ENCODE data around the gene SAMD1.

The SAMD1 gene

DNA sequence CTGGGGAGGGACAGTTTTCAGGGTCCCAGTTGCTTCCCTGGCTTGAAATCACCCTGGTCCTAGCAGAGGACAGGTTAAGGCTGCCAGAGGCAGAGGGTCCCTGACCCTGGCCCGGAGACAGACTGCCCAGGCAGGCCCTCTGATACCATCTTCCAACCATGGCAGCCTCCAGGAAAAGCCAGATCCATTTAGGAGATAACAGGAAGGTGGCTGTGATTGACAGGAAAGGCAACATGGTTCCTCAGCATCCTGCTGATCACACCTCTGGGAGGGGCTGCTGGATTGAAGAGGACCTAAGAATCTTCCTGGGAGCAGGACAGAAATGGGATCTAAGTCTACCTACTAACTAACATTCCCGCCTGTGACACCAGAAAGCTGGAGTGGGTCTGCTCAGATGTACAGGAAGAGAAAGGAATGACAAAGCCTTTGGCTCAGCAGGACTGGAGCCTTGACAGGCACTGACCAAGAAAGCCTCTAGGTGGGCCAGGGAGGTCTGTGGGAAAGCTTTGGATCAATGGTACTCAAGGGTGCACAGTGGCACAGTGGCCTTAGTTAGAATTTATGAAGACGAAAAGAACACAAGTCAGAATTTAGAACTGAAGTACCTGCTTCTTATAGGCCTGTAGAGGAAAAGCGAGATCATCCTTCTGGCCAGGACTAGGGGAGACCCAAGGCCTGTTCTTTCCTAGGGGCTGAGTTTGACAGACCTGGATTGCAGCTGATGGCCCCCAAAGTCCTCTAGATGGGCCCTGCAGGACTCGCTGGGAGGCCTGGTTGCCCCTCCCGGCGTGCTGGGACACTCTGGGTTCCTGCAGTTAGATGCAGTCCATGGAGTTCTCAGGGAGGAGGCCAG, 29.3 kb upstream of the SAMD1 start:
- Histone ChIP-seq H3K36me3 (ENCODE audit: control insufficient read depth in 1 of 2, insufficient read depth in 2 of 2, low read length in 2 of 2) (no peaks in the 10 kb centered on the region), H3K4me3 (ENCODE audit: low read depth in 1 of 2, low read length in 2 of 2) (no peak overlapping the region), H3K9me3 (ENCODE audit: control insufficient read depth in 1 of 2, low read length in 2 of 2) (no peaks in the 10 kb centered on the region), H3K9ac (ENCODE audit: low read depth in 1 of 2, low read length in 2 of 2) (no peak overlapping the region), H3K4me1 (ENCODE audit: control insufficient read depth in 1 of 2, insufficient read depth in 2 of 2, low read length in 2 of 2) (peaks cover 31 to 34% of the 10 kb centered on the region in 2 donors), H3K27ac (ENCODE audit: low read depth, low read length) (no peak overlapping the region), H3K27me3 (ENCODE audit: control insufficient read depth in 1 of 2, insufficient read depth in 2 of 2, low read length in 2 of 2) (no peaks in the 10 kb centered on the region)

DNA sequence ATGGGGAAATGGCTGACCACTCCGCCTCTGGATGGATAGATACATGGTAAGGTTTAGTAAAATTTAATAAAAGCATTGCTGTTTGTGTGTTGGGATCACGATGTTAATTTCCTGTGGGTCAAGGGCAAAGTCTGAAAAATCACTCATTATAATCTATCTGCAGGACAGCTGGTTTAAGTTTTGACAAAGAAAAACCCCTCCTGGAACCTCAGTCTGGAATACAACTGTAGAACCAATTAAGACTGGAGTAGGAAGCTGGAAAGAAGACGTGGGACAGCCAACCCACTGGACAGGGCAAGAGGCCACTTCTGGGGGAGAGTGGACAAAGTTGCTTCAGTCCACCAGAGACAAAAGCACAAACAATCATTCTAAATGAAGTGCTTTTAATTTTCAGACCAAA, 28.6 kb upstream of the SAMD1 start:
- H3K4me1 ChIP-seq (ENCODE audit: control insufficient read depth in 1 of 2, insufficient read depth in 2 of 2, low read length in 2 of 2): peaks cover 31 to 34% of the 10 kb centered on the region in 2 donors
- H3K4me3 ChIP-seq (ENCODE audit: low read depth in 1 of 2, low read length in 2 of 2): peak overlapping the region; percentile 74 to 78
- no peaks in the 10 kb centered on the region for H3K36me3 ChIP-seq (ENCODE audit: control insufficient read depth in 1 of 2, insufficient read depth in 2 of 2, low read length in 2 of 2)
- peak overlapping the region; percentile 75 to 90 for H3K9ac ChIP-seq (ENCODE audit: low read depth in 1 of 2, low read length in 2 of 2)
- H3K9me3 ChIP-seq (ENCODE audit: control insufficient read depth in 1 of 2, low read length in 2 of 2): no peaks in the 10 kb centered on the region
- H3K27me3 ChIP-seq (ENCODE audit: control insufficient read depth in 1 of 2, insufficient read depth in 2 of 2, low read length in 2 of 2): no peaks in the 10 kb centered on the region
- peak overlapping the region; percentile 97 for H3K27ac ChIP-seq (ENCODE audit: low read depth, low read length)

DNA sequence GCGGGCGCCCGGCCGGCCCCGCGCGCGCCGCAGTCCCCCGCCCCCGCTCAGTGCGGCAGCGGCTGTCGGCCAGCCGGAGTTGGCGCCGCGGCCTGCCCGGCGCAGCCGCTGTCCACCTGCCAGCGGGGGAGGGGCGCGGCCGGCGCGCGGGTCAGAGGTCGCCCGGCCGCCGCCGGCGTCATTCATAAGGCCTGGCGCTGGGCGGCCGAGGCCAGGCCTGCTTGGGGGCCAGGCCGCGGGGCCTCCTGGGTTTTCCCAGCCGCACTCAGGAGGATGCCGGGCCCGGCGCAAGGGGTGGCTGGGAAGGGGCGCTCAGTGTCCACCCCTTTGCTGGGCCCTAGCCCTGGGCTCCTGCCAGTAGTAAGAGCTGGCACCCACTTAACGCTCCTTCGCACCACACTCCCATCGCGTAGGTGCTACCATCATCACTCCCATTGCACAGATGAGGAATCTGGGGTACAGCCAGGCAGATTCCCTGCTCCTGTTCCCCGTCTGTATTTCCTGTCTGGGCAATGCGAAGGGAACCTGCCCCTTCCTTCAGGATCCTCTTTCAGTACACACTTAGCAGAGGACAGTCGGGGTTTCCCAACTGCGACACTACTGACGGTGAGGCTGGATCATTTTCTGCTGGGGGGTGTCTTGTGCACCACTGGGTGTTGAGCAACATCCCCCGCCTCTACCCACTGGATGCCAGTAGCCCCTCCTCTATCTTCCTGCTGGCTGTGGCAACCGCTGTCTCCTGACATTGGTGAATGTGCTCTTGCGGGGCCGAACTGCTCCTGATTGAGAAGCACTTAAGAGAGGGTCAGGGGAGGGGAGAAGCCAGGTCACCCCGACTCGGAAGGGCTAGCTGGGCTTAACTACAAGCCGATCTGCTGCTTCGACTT, 27.9 kb upstream of the SAMD1 start:
- no peaks in the 10 kb centered on the region for H3K9me3 ChIP-seq (ENCODE audit: control insufficient read depth in 1 of 2, low read length in 2 of 2)
- peak overlapping the region; percentile 97 for H3K27ac ChIP-seq (ENCODE audit: low read depth, low read length)
- H3K36me3 ChIP-seq (ENCODE audit: control insufficient read depth in 1 of 2, insufficient read depth in 2 of 2, low read length in 2 of 2): no peaks in the 10 kb centered on the region
- peak overlapping the region; percentile 74 to 78 for H3K4me3 ChIP-seq (ENCODE audit: low read depth in 1 of 2, low read length in 2 of 2)
- H3K9ac ChIP-seq (ENCODE audit: low read depth in 1 of 2, low read length in 2 of 2): peak overlapping the region; percentile 75 to 90
- no peaks in the 10 kb centered on the region for H3K27me3 ChIP-seq (ENCODE audit: control insufficient read depth in 1 of 2, insufficient read depth in 2 of 2, low read length in 2 of 2)
- H3K4me1 ChIP-seq (ENCODE audit: control insufficient read depth in 1 of 2, insufficient read depth in 2 of 2, low read length in 2 of 2): peaks cover 34 to 37% of the 10 kb centered on the region in 2 donors

DNA sequence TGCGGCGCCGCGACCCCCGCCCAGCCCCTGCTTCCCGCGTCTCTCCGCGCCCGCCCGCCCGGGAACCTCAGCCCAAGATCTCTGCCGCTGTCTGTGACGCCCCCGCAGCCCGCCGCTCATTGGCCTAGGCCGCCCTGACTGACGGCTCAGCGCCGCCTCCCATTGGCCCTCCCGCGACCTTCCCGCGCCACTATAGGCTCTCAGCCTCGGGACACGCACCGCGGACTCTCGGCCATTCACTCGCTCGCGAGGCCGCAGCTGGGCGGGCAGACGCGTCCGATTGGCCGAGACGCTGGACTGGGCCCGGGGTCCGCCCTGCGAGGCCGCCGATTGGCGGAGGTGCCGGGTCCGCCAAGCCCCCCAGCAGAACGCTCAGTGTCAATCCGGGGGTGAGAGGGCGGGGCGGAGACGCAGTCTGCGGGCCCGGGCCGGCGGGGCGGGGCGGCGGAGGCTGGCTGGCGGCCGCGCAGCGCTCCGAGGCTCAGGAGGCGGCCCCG, 27.2 kb upstream of the SAMD1 start, which contains the start of gene PRKACA:
Gene PRKACA (minus strand): TSS at position 95 of the 497 bp plus-strand sequence. CDS start 215 bp downstream, outside the sequence.
- Histone ChIP-seq H3K9ac (ENCODE audit: low read depth in 1 of 2, low read length in 2 of 2) (peak within 1 kb of the TSS; percentile 75 to 90), H3K27ac (ENCODE audit: low read depth, low read length) (peak within 1 kb of the TSS; percentile 97), H3K27me3 (ENCODE audit: control insufficient read depth in 1 of 2, insufficient read depth in 2 of 2, low read length in 2 of 2) (no peaks in the 10 kb centered on the region), H3K9me3 (ENCODE audit: control insufficient read depth in 1 of 2, low read length in 2 of 2) (no peaks in the 10 kb centered on the region), H3K4me3 (ENCODE audit: low read depth in 1 of 2, low read length in 2 of 2) (peak within 1 kb of the TSS; percentile 75 to 78), H3K4me1 (ENCODE audit: control insufficient read depth in 1 of 2, insufficient read depth in 2 of 2, low read length in 2 of 2) (peaks cover 40 to 44% of the 10 kb centered on the region in 2 donors), H3K36me3 (ENCODE audit: control insufficient read depth in 1 of 2, insufficient read depth in 2 of 2, low read length in 2 of 2) (no peaks in the 10 kb centered on the region)

GRCh38 chr19:14116918-14117578, 26.5 kb upstream of the SAMD1 start:
- peaks cover 44 to 47% of the 10 kb centered on the region in 2 donors for H3K4me1 ChIP-seq (ENCODE audit: control insufficient read depth in 1 of 2, insufficient read depth in 2 of 2, low read length in 2 of 2)

GRCh38 chr19:14116525-14116917, 26.0 kb upstream of the SAMD1 start:
- no peaks in the 10 kb centered on the region for H3K36me3 ChIP-seq (ENCODE audit: control insufficient read depth in 1 of 2, insufficient read depth in 2 of 2, low read length in 2 of 2)
- no peaks in the 10 kb centered on the region for H3K27me3 ChIP-seq (ENCODE audit: control insufficient read depth in 1 of 2, insufficient read depth in 2 of 2, low read length in 2 of 2)
- H3K4me3 ChIP-seq (ENCODE audit: low read depth in 1 of 2, low read length in 2 of 2): peak overlapping the region; percentile 70 to 75
- peak overlapping the region; percentile 58 to 77 for H3K9ac ChIP-seq (ENCODE audit: low read depth in 1 of 2, low read length in 2 of 2)
- H3K27ac ChIP-seq (ENCODE audit: low read depth, low read length): no peak overlapping the region
- peaks cover 44 to 47% of the 10 kb centered on the region in 2 donors for H3K4me1 ChIP-seq (ENCODE audit: control insufficient read depth in 1 of 2, insufficient read depth in 2 of 2, low read length in 2 of 2)
- H3K9me3 ChIP-seq (ENCODE audit: control insufficient read depth in 1 of 2, low read length in 2 of 2): no peaks in the 10 kb centered on the region

More at GRCh38 chr19:14116918-14117578, 26.5 kb upstream of the SAMD1 start:
- Histone ChIP-seq H3K36me3 (ENCODE audit: control insufficient read depth in 1 of 2, insufficient read depth in 2 of 2, low read length in 2 of 2) (no peaks in the 10 kb centered on the region), H3K9me3 (ENCODE audit: control insufficient read depth in 1 of 2, low read length in 2 of 2) (no peaks in the 10 kb centered on the region), H3K9ac (ENCODE audit: low read depth in 1 of 2, low read length in 2 of 2) (peak overlapping the region; percentile 58 to 77), H3K27ac (ENCODE audit: low read depth, low read length) (no peak overlapping the region), H3K4me3 (ENCODE audit: low read depth in 1 of 2, low read length in 2 of 2) (peak overlapping the region; percentile 70 to 75), H3K27me3 (ENCODE audit: control insufficient read depth in 1 of 2, insufficient read depth in 2 of 2, low read length in 2 of 2) (no peaks in the 10 kb centered on the region)

DNA sequence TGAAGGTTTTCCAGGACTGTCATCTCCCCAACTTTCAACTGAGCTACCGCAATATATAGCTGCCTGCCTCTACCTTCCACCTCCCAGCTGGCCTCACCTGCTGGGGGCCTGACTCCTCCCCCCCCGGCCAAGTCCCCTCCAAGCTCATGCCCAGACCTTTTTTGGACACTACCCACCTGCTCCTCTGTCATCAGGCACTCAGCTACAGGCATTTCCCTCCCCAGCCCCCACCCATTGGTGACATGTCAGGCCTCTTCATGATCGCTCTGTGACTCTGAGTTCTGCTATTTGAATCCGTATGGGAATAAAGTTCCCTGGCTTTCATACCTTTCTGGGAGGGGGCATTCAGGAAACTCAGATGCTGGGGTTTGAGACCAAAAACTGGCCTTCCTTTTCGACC, 25.2 kb upstream of the SAMD1 start:
- peak overlapping the region in 1 of 2 donors; percentile 77 for H3K9ac ChIP-seq (ENCODE audit: low read depth in 1 of 2, low read length in 2 of 2)

DNA sequence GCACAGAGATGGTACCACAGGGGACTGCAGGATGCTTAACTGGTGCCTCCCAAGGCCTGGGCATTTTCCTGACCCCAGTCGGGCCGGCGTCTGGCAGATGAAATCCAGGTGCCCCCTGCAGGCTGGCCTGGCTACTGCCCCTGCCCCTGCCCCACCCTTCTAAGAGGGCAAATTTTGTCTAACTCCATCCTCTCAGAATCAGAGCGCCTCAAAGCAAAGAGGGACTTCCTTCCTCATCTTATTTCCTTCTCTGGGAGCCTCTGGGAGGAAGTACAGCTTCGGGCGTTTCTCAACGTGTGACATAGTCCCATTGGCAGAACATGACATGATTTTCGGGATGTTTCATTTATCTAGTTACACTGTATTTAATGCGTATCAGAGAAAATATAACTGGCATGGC, 24.3 kb upstream of the SAMD1 start:
- H3K9me3 ChIP-seq (ENCODE audit: control insufficient read depth in 1 of 2, low read length in 2 of 2): no peaks in the 10 kb centered on the region
- peaks cover 41 to 47% of the 10 kb centered on the region in 2 donors for H3K4me1 ChIP-seq (ENCODE audit: control insufficient read depth in 1 of 2, insufficient read depth in 2 of 2, low read length in 2 of 2)
- H3K4me3 ChIP-seq (ENCODE audit: low read depth in 1 of 2, low read length in 2 of 2): no peak overlapping the region
- H3K27me3 ChIP-seq (ENCODE audit: control insufficient read depth in 1 of 2, insufficient read depth in 2 of 2, low read length in 2 of 2): no peaks in the 10 kb centered on the region
- no peak overlapping the region for H3K27ac ChIP-seq (ENCODE audit: low read depth, low read length)
- no peaks in the 10 kb centered on the region for H3K36me3 ChIP-seq (ENCODE audit: control insufficient read depth in 1 of 2, insufficient read depth in 2 of 2, low read length in 2 of 2)
- no peak overlapping the region for H3K9ac ChIP-seq (ENCODE audit: low read depth in 1 of 2, low read length in 2 of 2)

More for the DNA sequence above, 25.2 kb upstream of the SAMD1 start:
- H3K27ac ChIP-seq (ENCODE audit: low read depth, low read length): no peak overlapping the region
- peaks cover 44 to 47% of the 10 kb centered on the region in 2 donors for H3K4me1 ChIP-seq (ENCODE audit: control insufficient read depth in 1 of 2, insufficient read depth in 2 of 2, low read length in 2 of 2)
- no peaks in the 10 kb centered on the region for H3K27me3 ChIP-seq (ENCODE audit: control insufficient read depth in 1 of 2, insufficient read depth in 2 of 2, low read length in 2 of 2)
- no peaks in the 10 kb centered on the region for H3K9me3 ChIP-seq (ENCODE audit: control insufficient read depth in 1 of 2, low read length in 2 of 2)
- no peaks in the 10 kb centered on the region for H3K36me3 ChIP-seq (ENCODE audit: control insufficient read depth in 1 of 2, insufficient read depth in 2 of 2, low read length in 2 of 2)
- H3K4me3 ChIP-seq (ENCODE audit: low read depth in 1 of 2, low read length in 2 of 2): no peak overlapping the region

DNA sequence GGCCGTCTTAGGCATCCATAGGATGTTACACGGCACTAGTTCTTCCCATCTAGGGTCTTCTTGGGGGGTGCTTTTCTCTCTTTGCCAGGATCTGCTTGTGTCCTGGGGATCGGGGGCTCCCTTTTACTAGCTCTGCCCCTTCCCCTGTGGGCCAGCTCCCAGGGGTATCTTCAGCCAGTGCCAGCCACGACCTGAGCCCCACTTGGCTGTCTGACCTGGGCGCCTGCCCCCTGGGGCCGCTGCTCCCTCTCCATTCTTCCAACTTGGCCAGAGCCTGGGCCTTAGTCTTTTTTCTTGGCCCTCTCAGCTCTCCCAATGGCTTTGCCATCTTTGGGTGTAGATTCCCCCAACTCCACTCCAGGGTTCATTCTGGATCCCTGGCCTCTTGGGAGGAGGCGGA, 23.9 kb upstream of the SAMD1 start:
- Histone ChIP-seq H3K4me3 (ENCODE audit: low read depth in 1 of 2, low read length in 2 of 2) (no peak overlapping the region), H3K27me3 (ENCODE audit: control insufficient read depth in 1 of 2, insufficient read depth in 2 of 2, low read length in 2 of 2) (no peaks in the 10 kb centered on the region), H3K36me3 (ENCODE audit: control insufficient read depth in 1 of 2, insufficient read depth in 2 of 2, low read length in 2 of 2) (no peaks in the 10 kb centered on the region), H3K9me3 (ENCODE audit: control insufficient read depth in 1 of 2, low read length in 2 of 2) (no peaks in the 10 kb centered on the region), H3K4me1 (ENCODE audit: control insufficient read depth in 1 of 2, insufficient read depth in 2 of 2, low read length in 2 of 2) (peaks cover 37 to 45% of the 10 kb centered on the region in 2 donors), H3K27ac (ENCODE audit: low read depth, low read length) (no peak overlapping the region), H3K9ac (ENCODE audit: low read depth in 1 of 2, low read length in 2 of 2) (no peak overlapping the region)

Data from duodenal mucosa (tissue), 2 donors.